Erythroblast (primary cell): ENCODE data around the gene NGB.

ENCODE experiments used
- GATA1 ChIP-seq: IDR thresholded peaks from 2 replicates; pipeline ENCODE4 v1.6.1; 2011; ENCODE audit warnings: low read depth, mild to moderate bottlenecking, control low read depth, low read length, moderate library complexity
- POLR2A ChIP-seq: IDR thresholded peaks from 2 replicates; pipeline ENCODE4 v1.6.1; 2011; ENCODE audit warnings: mild to moderate bottlenecking, low read length

DNA sequence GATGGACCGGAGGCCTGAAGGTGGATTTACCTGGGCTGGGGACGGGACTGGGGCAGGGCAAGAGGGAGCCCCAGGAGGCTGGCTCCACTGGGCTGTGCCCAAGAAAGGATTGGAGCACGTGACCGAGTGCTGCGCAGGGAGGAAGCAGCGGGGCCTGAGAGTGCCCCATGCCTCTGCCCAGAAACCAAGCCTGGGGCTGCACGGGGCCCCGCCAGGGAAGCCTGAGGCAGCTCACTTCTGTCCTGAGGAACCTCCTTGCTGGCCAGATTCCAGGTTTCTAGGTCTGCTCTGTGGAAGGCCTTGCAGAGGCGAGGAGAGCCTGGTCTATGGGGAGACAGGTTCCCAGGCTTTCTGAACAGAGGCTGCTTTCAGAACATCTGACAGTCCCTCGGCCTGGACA lies 10.4 kb downstream of the NGB start:
- TF ChIP-seq POLR2A (no peak), GATA1 (no peak)
